Stimulated activated CD4-positive, alpha-beta T cell treated with anti-CD3 and anti-CD28 coated beads, Interleukin-12 subunit alpha, Interleukin-12 subunit beta, amount 100 ng/mL, for 24 hours (primary cell): Measurements from ENCODE around the gene RAB26.

Experiments
- DNase-seq, 2 experiments: peaks; one replicate each; pipeline ENCODE4 v3.0.0-alpha.2; 2020; ENCODE audit warnings: low read depth in 2 of 2

Gene RAB26

DNA sequence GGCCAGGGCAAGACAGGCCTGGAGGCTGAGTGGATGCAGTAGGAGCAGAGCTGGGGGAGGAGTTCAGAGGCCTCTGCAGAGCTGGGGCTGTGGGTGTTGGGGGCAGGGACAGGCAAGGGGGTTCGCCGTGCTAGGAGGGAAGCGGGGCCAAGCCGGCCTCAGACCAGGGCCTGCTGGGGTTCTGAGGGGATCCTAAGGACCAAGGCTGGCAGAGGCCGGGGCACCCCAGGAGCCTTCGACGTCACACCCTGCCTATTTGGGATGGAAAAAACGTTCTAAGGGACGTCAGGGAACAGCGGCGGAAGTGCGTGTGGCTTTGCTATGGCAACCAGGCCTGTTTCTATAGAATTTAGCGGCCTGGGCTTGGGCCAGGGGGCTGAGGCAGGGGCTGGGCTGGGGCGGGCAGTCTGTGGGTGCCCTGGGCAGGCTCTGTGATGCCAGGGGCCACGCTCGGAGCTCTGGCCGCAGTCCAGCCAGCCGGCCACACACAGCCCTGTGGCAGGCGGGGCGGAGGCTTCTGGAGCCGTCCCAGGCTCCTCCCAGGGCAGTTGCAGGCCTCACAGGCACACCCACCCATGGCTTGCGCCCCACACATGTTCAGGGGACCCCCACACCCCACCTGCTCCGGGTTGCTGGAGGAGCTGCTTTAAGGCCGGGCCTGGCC is 10.9 kb downstream of the RAB26 start:
- no peak for DNase-seq

DNA sequence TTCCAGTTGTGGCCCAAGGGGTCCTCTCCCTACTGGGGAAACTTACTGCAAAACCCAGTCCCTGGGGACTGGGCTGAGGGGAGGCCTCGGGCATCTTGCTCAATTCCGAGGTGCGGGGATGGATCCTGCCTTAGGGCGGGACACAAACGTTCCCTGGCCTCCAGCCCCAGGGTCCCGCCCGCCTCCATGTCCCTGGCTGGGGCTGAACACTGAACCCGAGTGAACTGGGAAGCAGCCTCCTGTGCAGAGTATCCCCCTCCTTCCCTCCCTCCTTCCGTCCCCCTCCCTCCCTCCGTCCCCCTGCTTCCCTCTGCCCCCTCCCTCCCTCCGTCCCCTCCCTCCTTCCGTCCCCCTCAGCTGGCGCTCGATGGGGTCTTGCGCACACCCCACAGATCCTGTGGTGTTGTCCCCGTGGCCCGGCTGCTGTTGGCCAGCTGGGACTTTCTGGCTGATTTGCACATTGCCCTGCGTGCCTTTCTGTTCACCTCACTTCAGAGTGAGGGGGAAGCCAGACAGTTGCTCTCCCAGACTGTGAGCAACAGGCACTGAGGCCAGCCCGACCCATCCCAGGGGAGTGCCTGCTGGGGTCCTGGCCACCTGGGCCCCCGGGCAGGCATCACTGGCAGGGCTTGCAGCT is 12.6 kb downstream of the RAB26 start:
- DNase-seq, result no peak

DNA sequence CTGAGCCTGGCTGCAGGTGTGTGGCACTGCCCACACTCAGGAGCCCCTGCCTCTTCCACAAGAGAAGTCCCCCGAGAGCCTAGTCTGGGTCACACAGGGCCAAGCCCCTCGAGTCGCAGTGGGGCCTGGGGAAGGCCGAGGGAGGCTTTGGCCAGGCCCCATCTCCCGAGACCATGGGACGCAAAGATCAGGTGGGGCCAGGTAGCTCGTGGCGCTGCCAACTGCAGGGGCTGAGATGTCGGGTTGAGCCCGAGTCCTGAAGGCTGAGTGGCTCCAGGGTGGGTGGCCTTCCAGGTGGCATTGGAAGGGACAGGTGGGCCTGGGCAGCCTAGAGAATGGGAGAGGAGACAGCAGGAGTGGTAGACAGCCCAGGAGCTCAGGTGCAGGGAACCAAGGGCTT is 13.5 kb downstream of the RAB26 start:
- DNase-seq, result no peak

DNA sequence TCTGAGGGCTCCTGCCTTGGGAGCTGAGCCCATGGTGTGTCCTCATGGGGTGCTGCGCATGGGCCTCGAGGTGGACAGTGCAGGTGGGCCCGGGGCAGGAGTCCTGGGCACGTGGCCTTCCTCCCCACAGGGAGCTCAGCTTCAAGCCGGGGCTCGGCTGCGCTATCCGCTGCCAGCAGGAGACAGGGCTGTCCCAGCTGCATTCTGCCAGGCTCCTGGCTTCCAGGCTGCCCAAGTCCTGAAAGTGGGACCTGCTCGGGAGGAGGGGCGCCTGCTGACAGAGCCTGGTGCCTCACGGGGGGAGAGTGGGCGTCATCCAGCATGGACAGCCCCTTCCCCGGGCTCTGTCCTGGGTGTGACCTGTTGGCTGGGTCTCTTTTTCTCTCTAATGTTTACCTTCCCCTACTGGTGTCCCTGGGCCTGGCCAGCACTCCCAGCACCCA is 14.3 kb downstream of the RAB26 start:
- no peak for DNase-seq

DNA sequence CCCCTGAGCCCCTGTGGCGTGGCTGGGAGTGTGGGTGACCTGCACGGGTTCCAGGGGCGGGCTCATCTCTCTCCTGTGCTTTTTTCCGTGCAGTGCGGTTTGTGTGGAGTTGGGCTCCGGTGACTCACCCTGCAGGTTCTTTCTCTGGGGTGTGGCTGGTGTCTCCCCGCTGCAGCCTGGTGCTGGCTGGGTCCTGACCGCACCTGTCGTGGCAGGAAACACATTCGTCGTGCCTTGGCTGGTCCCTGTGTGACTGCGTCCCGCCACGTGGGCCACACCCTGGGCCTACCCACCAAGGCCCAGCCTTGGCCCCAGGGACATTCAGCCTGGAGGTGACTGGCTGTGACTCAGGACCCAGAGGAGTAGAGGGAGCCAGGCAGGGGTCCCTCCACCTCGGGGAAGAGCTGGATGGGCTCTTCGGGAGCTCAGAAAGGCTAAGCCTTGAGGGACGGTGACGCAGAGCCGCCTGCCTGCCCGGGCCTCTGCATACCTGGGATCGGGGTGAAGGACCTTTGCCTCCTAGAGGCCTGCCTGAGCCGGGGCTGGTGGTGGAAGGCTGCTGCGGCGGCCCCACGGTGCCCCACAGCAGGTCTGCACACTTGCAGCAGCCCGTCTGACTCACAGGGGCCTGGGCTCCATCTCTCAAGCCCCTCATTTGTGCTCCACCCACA is 14.9 kb downstream of the RAB26 start:
- DNase-seq, result no peak

DNA sequence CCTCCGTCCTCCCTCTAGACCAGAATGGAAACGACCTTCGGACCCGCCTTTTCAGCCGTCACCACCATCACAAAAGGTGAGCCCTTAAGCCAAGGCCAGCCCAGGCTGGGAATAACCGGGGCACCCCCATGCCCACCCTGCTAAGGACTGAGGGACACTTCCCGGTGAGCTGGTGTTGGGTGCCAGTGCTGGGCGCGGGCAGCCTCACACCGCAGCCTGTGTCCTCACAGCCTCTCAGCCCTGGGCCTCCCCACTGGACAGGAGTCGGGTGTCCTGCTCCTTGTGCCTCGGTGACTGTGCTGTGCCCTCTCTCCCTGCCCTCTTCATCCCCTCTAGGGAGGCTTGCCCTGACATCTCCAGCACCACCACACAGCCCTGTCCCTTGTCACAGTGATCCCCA is 17.4 kb downstream of the RAB26 start:
- DNase-seq, result no peak

DNA sequence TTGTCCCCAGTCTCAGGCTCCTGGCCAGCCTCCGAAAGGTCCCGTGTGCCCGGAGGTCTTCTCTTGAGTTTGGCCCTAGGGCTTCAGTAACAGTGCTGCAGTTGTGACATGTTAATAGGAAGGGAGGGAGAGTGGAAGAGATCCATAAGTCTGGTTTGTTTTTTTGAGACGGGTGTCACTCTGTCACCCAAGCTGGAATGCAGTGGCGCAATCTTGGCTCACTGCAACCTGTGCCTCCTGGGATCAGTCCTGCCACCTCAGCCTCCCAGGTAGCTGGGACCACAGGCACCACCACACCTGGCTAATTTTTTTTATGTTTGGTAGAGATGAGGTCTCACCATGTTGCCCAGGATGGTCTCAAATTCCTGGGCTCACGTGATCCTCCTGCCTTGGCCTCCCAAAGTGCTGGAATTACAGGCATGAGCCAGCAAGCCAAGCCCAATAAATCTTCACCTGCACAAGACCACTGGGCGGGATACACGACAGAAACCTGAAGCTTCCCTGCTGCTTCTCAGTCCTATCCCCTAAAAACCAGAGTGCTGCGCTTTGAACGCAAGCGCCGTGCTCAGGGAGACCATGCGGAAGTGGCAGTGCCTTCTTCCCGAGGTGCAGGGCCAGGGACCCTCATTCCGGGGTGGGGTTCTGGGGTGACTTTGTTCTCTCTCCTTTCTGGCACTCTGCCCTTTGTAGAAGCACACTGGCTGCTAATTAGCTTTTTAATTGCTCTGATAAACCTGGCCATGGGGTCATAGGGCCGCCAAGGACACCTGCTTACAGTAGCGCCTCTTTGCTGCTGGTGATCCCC is 18.0 kb downstream of the RAB26 start:
- DNase-seq, result no peak

DNA sequence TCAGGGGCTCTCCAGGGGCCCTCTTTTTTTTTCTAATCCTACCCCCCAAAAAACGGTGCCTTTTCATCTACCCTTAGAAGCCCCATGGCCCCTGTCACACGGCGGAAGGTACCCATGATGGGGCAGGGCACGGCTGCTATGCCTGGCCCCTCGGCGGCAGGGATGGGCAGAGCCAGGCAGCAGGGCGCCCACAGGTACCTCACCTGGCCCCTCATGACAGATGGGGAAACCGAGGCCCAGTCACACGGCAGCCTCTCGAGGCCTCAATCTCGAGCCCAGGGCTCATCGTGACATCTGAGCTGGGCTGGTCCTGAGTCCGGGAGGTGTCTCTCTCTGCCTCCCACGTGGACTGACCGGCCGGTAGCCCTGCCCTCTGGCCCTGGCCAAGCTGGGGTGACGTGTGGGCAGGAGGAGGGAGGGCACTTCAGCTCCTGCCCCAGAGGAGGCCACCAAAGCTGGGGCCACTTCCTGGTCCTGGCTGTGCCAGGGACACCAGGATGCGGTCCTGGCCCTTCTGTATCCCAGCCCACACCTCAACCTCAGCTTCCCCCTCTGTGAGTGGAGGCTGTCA is 18.7 kb downstream of the RAB26 start:
- no peak for DNase-seq

DNA sequence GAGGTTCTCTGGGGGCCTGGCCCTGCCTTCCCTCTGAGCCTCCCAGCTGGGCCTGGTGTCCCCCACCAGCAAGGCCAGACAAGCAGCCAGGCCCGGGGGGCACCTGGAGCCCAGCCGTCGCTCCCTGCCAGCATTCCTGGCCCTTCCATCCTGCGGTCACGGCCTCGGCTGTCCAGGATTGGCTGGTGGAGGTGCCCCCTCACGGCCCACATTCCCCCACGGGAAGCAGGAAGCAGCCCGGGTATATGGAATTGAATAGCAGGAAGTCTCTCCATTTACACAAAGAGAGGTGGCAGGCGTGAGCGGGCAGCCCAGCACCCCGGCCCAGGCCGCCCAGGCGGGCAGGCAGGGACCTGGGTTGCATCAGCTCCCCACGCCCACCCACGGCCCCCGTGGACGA is 21.7 kb downstream of the RAB26 start:
- no peak for DNase-seq

DNA sequence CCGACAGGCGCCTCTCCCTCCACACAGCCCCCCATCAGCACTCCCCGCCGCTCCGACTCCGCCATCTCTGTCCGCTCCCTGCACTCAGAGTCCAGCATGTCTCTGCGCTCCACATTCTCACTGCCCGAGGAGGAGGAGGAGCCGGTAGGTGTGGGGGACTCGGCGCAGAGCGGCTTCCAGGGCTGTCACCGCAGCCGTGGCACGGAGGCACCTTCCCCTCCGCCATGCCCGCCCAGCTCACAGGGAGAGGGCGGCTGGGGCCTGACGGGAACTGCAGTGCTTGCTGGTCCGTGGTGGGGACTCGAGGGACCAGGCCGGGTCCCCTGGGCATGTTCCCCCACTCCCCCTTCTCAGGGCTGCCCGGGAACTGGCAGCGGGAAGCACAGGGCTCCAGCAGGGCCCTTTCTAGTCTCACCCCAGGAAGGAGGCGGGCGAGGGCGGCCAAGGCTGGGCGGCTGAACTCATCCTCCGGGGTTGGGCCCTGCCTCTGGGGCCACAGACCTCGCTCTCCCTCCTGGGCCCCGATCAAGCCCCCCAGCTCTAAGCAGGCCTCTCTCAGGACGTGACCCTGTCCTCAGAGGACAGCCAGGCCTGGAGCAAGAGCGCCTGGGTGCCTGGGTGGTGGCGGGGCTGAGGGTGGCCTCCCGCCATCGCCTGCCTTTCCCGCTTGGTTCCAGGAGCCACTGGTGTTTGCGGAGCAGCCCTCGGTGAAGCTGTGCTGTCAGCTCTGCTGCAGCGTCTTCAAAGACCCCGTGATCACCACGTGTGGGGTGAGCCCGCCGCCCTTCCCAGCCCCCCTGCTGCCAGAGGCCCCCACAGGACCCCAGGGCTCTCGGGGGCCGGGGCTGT is 22.4 kb downstream of the RAB26 start:
- DNase-seq, result no peak

DNA sequence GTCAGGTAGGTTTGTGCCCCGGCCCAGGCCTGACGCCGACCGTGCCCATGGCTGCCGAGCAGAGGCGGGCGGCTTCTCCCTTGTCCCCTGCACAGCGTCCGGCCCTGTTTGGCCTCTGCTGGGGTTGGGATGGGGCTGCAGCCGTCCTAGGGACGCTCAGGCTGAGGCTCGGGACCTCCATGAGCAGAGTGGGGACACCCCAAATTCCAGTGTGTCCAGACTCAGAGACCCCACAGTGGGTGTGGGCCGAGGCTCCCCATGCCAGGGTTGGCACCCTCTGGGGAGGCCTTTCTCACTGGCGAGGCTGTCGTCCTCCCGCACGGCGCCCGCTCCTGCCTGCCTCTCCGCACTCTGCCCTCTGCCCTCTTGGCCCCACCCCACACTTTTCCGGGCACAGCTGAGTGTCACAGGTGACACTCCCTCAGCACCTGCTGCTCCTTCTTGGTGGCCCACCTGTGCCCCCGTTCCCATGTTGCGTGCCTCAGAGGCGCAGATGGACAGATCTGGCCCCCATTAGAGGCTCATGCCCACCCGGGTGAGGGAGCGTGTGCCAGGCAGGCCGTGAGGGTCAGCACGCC is 23.3 kb downstream of the RAB26 start:
- DNase-seq, result no peak

DNA sequence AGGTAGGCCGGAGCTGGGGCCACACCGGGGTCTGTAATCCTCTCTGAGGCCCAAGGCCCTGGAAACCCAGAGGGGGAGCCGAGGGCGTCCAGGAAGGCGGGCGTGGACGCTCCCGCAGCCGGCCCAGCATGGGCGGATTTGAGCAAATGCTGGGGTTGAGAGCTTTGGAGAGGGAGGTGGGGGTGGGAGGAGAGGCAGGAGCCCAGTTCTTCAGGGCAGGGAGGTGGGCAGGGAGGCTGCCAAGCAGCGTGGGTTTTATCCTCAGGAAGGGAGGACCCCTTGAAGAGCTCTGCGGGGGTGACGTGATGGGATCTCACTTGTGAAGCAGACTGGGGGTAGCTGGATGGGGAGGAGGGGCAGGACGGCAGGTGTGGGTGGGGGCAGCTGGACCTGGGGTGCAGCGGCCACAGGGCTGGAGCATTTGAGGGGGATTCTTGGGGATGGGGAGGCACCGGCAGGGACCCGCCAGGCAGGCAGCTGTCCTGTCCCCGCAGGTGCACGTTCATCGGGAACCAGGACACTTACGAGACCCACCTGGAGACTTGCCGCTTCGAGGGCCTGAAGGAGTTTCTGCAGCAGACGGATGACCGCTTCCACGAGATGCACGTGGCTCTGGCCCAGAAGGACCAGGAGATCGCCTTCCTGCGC is 24.4 kb downstream of the RAB26 start:
- no peak for DNase-seq

DNA sequence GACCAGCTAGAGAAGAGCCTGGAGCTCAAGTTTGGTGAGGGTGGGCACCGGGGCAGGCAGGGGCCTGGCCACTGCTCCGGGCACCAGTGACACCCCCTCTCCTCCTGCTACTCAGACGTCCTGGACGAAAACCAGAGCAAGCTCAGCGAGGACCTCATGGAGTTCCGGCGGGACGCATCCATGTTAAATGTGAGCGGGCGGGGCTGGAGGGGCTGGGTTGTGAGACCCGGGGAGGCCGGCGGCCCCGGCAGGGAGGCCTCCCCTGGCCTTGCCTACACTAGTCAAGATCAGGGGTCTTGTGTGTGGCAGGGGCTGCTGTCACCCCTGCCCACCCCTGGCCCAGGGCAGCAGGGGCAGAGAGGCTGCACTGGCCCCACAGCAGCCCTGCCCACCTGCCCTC is 24.9 kb downstream of the RAB26 start:
- no peak for DNase-seq

DNA sequence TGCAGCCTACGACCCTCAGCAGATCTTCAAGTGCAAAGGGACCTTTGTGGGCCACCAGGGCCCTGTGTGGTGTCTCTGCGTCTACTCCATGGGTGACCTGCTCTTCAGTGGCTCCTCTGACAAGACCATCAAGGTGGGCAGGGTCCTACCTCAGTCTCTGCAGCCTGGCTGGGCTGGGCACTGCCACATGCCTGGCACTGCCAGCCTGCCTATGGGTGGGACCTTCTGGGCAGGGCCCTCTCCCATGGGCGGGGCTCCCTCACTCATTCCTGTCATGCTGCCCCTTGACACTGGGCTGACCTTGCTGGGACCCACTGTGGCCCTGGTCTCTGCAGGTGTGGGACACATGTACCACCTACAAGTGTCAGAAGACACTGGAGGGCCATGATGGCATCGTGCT is 25.5 kb downstream of the RAB26 start:
- no peak for DNase-seq

DNA sequence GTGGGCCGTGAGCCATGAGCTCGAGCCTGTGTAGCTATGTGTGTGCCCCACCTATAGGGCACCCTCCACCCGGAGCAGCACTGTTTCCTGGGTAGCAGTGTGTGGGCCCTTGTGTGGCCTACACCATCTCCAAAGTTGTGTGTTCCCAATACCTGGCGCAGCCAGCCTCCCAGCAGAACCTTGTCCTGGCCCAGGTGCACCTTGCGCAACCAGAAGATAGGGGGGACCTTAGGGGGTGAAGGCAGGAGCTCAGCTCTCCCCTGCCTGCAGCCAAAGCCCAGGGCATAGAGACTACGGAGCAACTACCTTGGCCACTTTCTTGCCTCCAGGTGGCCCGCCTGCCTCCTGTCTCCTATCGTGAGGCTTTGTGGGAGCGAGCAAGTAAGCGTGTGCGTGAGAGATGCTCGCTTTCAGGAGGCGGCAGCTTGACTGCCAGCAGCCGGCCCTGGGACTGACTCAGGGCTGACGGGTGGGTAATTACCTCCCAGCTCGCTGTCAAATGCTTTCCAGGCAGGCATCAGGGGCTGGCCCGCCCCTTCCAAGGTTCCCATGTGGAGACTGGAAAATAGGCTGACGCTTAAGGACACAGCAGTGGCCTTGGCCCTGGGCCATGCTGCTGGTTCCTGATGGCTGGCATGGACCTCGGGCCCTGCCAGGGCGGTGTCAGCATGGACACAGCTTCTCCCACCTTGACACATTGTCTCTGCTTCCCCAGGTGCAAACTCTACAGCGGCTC is 26.1 kb downstream of the RAB26 start:
- no peak for DNase-seq

DNA sequence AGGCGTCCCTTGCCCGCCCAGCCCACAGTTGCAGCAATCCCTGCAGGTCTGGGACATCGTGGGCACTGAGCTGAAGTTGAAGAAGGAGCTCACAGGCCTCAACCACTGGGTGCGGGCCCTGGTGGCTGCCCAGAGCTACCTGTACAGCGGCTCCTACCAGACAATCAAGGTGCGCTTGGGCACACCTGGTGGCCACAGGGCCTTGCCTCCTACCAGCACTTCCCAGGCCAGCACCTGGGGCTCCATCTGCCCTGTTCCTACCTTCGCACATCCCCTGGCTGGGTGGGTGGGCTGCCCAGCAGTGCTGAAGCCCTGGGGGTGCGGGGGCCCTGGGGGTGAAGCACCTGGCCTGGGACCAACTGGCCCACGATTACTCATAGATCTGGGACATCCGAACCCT is 27.0 kb downstream of the RAB26 start:
- DNase-seq, result no peak

DNA sequence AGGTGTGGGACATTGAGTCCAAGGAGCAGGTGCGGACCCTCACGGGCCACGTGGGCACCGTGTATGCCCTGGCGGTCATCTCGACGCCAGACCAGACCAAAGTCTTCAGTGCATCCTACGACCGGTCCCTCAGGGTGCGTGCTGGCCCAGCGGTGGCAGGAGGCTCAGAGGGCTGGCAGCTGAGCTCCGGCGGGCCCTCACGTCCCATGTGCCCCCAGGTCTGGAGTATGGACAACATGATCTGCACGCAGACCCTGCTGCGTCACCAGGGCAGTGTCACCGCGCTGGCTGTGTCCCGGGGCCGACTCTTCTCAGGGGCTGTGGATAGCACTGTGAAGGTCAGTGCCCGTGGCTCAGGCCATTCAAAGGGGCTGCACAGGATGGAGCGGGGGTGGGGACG is 27.6 kb downstream of the RAB26 start:
- DNase-seq, result no peak

DNA sequence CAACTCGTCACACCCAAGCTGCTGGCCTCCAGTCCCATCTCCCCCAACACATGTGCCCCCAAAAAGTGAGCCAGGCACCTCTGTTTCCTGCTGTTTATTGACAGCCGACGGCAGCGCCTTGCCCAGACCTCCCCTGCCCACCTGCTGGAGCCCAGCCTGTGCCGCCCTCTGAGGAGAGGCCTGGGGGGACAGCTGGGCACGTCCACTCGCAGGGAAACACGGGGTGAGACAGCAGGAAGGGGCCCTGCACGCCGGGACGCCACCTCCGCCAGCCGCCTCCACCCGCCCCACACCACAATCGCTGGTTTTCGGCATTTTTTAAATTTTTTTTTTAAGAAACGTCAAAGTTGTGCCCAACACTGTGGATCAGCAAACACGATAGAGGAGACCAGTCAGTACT is 28.7 kb downstream of the RAB26 start:
- no peak for DNase-seq

DNA sequence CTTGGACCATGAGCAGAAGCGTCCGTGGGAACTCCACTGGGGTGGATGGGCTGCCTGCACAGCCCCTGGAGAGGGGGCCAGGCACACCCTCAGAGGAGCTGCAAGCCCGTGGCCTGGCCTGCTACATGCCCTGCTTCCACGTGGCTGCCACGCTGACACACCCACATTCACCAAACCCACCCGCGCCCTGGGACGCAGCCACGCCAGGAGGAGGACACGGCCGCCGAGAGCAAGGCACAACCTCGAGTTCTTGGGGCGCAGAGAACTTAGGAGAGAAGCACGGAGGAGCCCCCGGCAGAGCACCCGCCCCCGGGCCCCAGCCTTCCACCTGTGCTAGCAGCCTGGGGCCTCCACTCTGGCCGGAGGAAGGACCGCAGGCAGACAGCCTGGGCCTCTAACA is 29.1 kb downstream of the RAB26 start:
- DNase-seq, result no peak
